ENCODE results near the gene SUGP1.
"Not testable (repeated sequence)": the region's sequence is repeated elsewhere in the genome, so short reads cannot be mapped to it uniquely, and the experiment has no call there.

Gene SUGP1

GRCh38 chr19:19320361-19321140 lies at the start of gene SUGP1, which contains the start of gene MAU2:
SUGP1 (minus strand) TSS chr19:19320509; CDS start chr19:19320496, 13 bp downstream.
MAU2 (plus strand) TSS chr19:19320829; CDS start chr19:19320860, 31 bp downstream.
- DNase-seq: peak; percentile 98

GRCh38 chr19:19368087-19368486 lies 47.8 kb upstream of the SUGP1 start:
- DNase-seq: no peak

DNA sequence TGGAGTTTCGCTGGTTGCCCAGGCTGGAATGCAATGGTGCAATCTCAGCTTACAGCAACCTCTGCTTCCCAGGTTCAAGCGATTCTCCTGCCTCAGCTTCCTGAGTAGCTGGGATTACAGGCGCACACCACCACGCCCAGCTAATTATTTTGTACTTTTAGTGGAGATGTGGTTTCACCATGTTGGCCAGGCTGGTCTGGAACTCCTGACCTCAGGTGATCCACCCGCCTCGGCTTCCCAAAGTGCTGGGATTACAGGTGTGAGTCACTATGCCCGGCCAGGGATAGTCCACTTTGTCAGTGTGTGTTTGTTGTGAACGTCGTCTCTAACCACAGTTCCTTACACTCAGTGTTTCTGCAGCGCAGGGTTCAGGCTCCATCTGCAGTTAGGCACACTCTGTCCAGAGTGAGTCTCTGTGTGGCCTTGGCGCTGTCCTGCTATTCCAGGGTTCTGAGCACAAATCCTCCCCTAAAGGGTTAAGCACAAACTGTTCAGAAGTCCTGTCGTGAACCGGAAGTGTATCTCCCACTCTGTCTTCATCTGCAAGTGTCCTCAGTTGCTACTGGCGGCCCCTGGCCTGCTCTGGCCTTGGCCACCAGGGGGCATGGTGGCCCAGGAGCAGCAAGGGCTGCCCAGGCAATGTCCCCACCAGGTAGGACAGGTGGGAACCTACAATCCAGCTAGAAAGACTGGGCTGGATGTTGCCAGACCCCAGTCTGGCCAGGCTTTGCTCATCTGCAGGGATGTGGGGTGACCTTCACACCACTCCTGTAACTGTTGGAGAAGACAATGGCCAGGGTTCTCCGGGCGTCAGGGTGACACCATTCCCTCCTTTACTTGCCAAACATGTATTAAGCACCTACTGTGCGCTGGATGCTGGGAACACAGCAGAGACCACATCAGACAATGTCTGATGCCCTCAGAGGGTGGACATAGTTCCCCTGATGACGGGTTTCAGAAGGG lies 46.4 kb upstream of the SUGP1 start:
- DNase-seq: peak; percentile 86

- DNase-seq: no peak
These were observed 41.8 kb upstream of the SUGP1 start for GRCh38 chr19:19362075-19362474.

DNA sequence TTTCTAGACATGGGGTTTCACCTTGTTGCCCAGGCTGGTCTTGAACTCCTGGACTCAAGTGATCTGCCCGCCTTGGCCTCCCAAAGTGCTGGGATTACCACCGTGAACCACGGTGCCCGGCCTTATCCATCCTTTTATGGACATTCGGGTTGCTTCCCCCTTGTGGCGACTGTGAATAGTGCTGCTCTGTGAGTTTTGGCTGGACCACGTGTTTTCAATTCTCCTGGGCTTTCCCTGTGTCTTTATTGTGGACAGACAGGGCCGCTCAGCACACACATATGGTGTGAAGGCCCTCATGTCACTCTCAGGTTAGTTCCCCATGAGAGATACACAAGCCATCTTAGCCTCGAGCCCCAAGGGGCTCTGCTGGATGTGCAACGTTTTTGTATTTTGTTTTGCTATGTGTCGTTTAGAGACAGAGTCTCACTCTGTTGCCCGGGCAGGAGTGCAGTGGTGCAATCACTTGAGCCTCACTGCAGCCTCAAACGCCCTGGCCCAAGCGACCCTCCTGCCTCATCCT lies 40.8 kb upstream of the SUGP1 start:
- DNase-seq: peak; percentile 79

DNA sequence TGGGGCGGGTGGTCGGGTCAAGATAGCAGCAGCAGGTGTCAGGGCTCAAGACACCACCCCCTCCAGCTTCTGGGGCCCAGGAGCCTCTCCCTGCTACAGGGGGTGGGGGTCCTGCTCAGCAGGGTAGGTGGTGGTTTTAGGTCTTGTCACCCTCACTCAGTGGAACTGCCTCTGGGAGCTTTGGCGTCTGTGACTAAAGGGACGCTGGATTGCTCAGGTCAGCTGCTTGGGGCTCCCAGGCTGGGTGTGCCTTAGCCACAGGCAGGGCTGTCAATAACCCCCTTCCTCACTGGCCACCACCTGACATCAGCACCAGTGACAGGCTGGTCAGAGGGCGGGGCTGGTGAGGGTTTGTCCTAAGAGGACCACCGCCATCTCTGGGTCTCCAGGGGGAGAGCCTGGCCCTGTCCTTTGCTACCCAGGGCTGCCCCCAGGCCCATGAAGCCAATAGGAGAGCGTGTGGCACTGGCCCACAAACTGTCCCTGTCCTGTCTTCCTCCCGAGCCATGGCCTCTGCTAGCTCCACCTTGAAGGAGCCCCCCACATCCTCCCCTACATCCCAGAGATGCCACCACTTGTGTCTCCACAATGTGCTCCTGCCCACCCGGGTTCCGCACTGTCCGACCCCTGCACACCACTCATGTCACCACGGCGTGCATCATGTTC lies 36.7 kb upstream of the SUGP1 start:
- no peak for DNase-seq

DNA sequence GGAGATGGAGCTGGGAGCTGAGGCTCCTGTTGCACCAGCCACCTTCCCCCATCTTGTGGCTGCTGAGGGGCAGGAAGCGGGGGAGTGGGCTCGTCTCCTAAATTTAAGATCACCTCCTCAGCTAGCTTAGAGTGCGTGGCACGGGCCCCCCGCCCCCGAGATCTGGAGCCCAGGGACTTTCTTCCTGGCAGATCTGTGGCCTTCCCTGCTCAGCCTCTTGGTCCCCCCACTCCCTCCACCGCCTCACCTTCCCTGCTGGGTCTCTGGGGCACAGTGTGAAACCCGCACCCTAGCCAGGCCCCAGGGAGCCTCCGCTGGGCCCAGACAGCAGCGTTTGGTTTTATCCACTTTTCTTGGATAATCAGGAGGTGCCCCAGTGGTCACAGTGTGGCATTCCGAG lies 36.2 kb upstream of the SUGP1 start:
- no peak for DNase-seq

DNA sequence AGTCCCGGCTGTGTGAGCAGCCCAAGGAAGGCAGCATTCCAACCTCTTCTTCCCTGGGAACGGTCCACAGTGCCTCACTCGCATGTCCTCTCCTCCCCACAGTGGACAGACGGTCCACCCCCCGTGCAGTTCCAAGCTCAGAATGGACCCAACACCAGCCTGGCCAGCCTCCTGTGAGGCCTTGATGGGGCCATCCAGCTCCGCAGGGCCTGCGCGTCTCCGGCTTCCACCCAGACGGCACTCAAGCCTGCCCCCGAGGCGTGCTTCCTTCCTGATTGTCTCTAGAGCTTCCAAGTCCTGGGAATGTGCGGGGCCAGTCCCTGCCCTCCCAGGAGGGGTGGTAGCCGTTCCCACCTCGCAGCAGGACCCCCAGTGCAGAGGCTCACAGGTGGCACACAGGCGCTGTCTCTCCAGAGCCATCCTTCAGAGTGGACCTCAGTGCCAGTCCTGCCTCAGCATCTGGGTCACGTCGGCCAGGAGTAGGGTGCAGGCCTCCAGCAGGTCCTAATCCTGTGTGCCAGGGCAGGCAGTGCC lies 35.4 kb upstream of the SUGP1 start:
- DNase-seq: no peak

DNA sequence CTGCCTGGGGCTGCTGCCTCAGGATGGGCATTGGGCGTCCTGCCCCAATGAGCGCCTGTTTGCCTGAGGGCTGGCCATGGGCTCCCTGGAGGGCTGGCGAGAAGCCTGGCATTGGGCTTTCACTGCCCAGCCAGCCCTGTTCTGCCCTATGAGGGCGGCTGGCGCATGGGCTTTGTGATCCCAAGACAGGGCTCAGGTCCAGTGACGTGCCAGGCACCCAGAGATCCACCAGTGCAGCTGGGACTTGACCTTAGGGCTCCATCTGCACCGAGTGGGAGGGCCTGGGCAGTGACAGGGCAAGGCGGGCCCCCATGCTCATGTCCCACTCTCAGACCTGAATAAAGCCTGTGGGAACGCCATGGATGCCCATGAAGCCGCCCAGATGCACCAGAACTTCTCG lies 34.6 kb upstream of the SUGP1 start:
- no peak for DNase-seq

DNA sequence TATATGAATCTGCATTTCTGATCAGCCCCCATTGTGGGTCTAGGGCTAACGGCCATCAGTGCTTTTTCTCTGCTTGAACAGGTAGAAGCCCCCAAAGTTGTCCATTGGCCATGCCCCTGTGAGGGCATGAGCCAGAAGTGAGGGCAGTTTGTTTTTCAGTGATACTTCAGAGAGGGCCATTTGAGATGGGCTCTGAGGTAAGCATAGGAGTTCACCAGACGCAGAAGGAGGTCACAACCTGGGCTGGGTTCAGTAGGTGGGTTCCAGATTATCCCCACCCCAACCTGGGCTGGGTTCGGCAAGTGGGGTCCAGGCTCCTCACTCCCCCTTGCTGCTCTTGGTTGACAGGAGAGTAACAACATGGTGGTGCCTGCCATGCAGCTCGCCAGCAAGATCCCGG lies 33.7 kb upstream of the SUGP1 start:
- DNase-seq: no peak

DNA sequence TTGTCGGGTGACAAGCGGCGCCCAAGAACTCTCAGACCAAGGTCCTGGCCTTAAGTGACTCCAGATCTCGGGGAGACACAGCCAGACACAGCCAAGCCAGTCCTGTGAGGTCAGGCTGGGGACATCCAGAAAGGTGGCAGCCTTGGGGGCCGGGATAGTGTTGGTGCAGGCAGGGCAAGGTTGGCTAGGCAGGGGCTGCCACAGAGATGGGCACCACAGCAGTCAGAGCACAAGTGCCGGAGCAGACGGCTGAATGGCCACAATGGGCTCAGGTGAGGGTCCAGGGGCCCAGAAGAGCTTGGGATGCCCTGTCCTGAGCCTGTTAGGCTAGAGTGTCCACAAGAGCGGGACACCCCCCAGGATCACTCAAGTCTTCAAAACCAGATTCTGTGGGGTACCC lies 32.5 kb upstream of the SUGP1 start:
- no peak for DNase-seq

DNA sequence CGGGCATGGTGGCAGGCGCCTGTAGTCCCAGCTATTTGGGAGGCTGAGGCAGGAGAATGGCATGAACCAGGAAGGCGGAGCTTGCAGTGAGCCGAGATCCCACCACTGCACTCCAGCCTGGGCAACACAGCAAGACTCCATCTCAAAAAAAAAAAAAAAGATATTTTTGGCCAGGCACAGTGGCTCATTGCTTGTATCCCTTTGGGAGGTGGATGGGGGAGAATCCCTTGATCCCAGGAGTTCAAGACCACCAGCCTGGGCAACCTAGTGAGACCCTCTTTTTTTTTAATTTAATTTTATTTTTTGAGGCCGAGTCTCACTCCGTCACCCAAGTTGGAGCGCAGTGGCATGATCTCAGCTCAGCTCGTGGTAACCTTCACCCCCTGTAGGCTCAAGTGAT lies 30.4 kb upstream of the SUGP1 start:
- not testable (repeated sequence) for DNase-seq

DNA sequence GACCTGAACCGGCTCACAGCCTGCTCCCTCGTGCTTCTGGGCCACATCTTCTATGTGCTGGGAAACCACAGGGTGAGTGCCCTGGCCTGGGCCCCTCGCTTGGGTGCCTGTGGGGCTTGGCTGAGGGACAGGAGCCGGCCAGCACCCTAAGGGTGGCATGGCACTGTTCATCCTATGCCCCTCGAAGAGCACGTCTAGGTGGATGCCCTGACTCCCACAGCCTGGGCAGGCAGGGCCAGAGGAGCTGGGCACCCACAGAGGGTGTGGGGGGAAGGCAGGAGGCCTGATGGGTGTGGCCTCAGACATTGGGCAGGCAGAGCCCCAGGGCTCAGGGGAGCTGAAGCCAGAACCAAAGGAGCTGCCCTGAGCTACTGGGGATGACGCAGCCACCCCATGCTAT lies 29.1 kb upstream of the SUGP1 start:
- DNase-seq: no peak

- DNase-seq: no peak
These were observed 28.0 kb upstream of the SUGP1 start for GRCh38 chr19:19348266-19348665.

- DNase-seq: no peak
These were observed 27.2 kb upstream of the SUGP1 start for GRCh38 chr19:19347401-19348110.

DNA sequence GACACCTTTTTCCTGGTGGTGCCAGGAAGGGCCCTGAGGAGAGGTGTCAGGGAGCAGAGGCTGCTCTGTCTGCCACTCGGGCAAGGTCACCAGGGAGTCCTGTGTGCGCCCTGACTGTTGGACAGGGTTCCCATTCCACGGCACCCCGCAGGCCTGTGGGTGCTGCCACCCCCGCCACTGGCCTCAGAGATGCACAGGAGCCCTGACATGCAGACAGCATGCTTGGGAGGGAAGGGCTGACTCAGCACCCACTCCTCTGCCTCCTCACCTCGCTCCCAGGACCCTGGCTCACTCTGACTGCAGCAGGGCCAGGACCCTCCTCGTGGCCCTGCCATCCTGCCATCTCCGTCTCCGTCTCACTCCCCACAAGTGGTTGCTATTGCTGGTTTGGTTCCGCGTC lies 25.7 kb upstream of the SUGP1 start:
- DNase-seq: no peak

DNA sequence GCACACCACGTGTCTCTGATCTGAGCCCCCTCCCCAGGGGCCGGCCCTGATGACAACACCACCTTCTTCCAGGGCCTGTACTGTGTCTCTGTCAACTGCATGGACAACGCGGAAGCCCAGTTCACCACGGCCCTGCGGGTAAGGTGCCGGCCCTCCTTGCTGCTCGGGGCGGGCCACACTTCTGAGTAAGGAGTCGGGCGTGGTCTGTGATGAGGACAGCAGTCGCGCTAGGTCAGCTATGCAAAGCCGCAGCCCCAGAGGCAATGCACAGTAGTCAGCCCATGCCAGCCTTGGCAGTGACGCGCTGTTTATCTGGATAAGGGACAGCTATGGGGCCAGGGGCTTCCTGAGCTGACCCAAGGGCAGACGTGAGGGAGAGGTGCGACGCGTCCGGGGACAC lies 24.9 kb upstream of the SUGP1 start:
- no peak for DNase-seq

DNA sequence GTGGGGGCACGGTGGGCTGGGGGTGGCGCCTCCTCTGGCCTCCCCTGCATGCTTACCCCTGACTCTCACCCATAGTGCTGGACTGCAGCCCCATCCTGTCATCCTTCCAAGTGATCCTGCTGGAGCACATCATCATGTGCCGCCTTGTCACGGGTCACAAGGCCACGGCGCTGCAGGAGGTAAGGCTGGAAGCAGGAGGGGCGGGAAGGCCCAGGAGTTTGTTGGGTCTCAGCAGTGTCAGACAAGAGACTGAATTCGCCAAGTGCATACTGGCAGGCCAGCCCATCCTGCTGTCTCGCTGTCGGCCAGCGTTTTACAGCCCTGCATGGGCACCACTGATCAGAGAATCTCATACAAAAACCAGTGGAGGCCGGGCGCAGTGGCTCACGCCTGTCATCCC lies 23.5 kb upstream of the SUGP1 start:
- no peak for DNase-seq

- DNase-seq: no peak
These were observed 22.7 kb upstream of the SUGP1 start for GRCh38 chr19:19343016-19343362.

GRCh38 chr19:19342086-19343015 lies 22.0 kb upstream of the SUGP1 start:
- peak; percentile 91 for DNase-seq

DNA sequence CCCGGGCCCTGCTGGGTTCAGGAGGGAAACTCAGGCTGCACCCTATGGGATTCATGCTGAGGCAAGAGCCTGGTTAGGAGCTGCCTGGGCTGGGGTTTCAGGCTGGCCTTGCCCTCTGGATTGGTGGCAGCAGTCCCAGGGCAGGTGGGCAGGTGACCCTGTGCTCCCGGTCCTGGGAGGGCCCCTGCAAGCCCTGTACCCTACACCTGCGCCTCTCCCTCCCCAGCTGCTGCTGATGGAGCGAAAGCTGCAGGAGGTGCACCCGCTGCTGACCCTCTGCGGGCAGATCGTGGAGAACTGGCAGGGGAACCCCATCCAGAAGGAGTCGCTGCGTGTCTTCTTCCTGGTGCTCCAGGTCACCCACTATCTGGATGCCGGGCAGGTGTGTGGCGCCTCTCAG lies 20.7 kb upstream of the SUGP1 start:
- DNase-seq: no peak

Data from NCI-H146 (cell line).